Type B pancreatic cell (in vitro differentiated cells): Measurements from ENCODE around the gene RFC5. TPM values are rescaled to one million over a fixed set of nuclear protein-coding genes. Genes with fewer than 3 reads are reported as not detected.

Source experiments
- DNase-seq: peaks from one replicate; pipeline ENCODE4 v3.0.0; 2021; ENCODE audit warnings: mixed read lengths; ENCODE audit not compliant: unreplicated experiment; ENCODE audit errors: extremely low spot score
- H3K27ac Mint-ChIP-seq: 2 replicates; pipeline ENCODE4 v1.8.0; 2021; ENCODE audit warnings: mild to moderate bottlenecking, mixed read lengths
- H3K27me3 Mint-ChIP-seq: 2 replicates; pipeline ENCODE4 v1.8.0; 2021; ENCODE audit warnings: mixed read lengths
- H3K36me3 Mint-ChIP-seq: 2 replicates; pipeline ENCODE4 v1.8.0; 2021; ENCODE audit warnings: mixed read lengths
- H3K4me1 Mint-ChIP-seq: one replicate; pipeline ENCODE4 v1.8.0; 2021; ENCODE audit warnings: mixed read lengths; ENCODE audit not compliant: unreplicated experiment
- H3K4me3 Mint-ChIP-seq: 2 replicates; pipeline ENCODE4 v1.8.0; 2021; ENCODE audit warnings: mild to moderate bottlenecking, mixed read lengths
- H3K9me3 Mint-ChIP-seq: 2 replicates; pipeline ENCODE4 v1.8.0; 2021; ENCODE audit warnings: mixed read lengths
- total RNA-seq: library from RNA; stranded (reverse); gene quantifications from 2 replicates; pipeline ENCODE4 v1.2.1, GENCODE V29; 2021; ENCODE audit warnings: low replicate concordance
- TF ChIP-seq, protein P1 (sequence below): fragments of 200-600 bp; sonication (generic); conservative IDR thresholded peaks from 2 replicates; pipeline ENCODE4 v1.5.0; 2021; ENCODE audit warnings: antibody characterized with exemption, mild to moderate bottlenecking

The RFC5 gene
- total RNA-seq, 1 donor from 2014 or later = 41.9 TPM

DNA sequence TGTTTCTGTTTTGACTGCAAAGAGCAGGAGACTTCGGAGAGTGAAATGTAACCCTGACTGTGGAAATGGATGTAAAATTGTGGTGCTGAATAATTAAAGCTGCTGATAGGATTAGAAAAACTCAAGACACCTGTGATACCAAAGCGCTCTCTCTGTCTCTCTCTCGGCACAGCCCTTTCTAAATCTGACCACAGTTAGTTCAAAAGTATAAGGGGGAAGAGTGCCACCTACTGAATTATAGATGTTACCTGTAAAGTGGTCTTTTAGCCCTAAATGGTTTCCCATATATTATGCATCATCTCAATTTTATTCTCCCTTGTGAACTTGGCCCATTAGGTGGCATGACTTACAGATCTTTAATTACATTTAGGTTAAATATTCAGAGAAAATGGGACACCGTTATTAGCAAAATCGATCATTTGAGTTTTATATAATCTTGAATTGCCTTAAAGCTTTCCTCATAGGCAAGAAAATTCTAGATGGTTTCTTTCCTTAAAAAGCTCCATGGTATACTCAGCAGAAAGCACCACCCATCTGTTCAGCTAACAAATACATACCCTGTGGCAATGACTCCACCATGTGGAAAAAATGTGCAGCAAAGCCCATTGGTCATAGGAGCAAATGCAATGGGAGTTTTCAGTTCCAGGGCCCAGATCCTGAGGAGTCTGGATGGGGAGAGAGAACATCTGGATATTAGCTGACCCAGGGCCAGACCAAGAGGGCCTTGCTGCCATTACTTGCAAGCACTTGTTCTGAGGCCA is 18.1 kb downstream of the RFC5 start:
- peaks cover 7% of the 10 kb centered on the region for H3K4me1 Mint-ChIP-seq
- peaks cover 31% of the 10 kb centered on the region for H3K36me3 Mint-ChIP-seq
- TF ChIP-seq, protein P1, sequence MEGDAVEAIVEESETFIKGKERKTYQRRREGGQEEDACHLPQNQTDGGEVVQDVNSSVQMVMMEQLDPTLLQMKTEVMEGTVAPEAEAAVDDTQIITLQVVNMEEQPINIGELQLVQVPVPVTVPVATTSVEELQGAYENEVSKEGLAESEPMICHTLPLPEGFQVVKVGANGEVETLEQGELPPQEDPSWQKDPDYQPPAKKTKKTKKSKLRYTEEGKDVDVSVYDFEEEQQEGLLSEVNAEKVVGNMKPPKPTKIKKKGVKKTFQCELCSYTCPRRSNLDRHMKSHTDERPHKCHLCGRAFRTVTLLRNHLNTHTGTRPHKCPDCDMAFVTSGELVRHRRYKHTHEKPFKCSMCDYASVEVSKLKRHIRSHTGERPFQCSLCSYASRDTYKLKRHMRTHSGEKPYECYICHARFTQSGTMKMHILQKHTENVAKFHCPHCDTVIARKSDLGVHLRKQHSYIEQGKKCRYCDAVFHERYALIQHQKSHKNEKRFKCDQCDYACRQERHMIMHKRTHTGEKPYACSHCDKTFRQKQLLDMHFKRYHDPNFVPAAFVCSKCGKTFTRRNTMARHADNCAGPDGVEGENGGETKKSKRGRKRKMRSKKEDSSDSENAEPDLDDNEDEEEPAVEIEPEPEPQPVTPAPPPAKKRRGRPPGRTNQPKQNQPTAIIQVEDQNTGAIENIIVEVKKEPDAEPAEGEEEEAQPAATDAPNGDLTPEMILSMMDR = peak; percentile 59
- H3K27ac Mint-ChIP-seq = peak overlapping the region; percentile 79
- no peak for DNase-seq
- no peaks in the 10 kb centered on the region for H3K27me3 Mint-ChIP-seq
- no peaks in the 10 kb centered on the region for H3K9me3 Mint-ChIP-seq
- no peak overlapping the region for H3K4me3 Mint-ChIP-seq

DNA sequence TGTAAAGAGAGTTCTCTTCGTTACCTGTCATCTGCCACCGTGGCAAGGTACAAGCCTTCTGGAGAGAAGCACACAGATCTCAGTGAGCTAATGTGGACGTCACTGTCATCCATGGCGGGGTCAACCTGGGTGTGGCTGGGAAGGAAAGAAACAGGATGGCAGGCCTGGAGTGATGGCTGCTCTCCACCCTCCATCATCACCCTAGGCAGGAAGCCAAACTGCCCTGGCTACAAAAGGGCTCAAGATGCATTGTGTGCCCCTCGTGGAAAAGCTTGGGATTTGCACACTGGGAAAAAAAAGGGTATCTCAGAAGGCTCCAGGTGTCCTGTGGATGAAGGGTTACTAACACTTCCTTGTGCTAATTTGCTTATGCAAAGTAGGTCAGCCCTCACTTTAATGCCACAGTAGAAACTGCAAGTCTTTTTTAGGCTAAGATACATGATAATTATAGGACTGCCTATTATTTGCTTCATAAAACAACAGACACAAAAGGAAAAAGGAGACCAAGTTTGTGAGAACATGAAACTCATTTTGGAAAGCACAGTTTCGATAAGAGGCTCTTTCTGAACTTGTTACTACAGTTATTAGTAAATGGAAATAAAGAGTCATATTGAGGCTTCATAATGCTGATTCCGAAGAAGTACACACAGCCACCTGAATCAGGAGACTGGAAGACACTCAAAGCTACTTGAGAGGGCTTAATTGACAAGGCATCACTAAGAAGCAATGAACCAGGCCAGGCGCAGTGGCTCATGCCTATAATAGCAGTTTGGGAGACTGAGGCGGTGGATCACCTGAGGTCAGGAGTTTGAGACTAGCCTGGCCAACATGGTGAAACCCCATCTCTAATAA is 18.9 kb downstream of the RFC5 start:
- H3K27ac Mint-ChIP-seq = peak overlapping the region; percentile 79
- no peaks in the 10 kb centered on the region for H3K9me3 Mint-ChIP-seq
- peaks cover 31% of the 10 kb centered on the region for H3K36me3 Mint-ChIP-seq
- H3K27me3 Mint-ChIP-seq = no peaks in the 10 kb centered on the region
- no peak overlapping the region for H3K4me3 Mint-ChIP-seq
- no peak for DNase-seq
- TF ChIP-seq, protein P1 = peak; percentile 1
- H3K4me1 Mint-ChIP-seq = peaks cover 7% of the 10 kb centered on the region

DNA sequence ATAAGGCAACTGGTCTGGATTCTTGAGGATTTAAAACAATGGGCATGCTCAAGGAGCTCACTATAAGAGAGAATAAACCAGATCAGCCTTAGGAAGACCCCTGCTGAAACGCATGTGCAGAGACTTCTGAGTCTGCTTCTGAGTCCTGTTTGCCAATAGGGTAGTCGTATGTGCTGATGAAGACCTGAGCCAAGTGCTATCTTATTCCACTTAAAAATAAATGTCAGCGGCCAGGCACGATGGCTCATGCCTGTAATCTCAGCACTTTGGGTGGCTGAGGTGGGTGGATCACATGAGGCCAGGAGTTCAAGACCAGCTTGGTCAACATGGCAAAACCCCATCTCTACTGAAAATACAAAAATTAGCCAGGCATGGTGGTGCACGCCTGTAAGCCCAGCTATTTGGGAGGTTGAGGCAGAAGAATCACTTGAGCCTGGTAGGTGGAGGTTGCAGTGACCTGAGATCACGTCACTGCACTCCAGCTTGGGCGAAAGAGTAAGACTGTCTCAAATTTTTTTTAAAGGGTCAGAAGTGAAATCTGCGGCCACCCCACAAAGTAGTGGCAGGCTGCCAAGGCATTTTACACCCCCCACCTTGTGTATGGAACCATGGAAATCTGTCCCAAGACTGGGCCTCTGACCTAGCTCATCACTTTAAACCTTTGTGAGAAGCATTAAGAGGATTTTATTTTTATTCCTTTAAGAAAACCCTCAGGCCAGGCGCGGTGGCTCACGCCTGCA is 20.3 kb downstream of the RFC5 start:
- TF ChIP-seq, protein P1 = no peak
- Mint-ChIP-seq H3K27ac (no peak overlapping the region), H3K27me3 (no peaks in the 10 kb centered on the region), H3K4me1 (peaks cover 7% of the 10 kb centered on the region), H3K36me3 (peaks cover 37% of the 10 kb centered on the region), H3K9me3 (no peaks in the 10 kb centered on the region), H3K4me3 (no peak overlapping the region)
- no peak for DNase-seq

DNA sequence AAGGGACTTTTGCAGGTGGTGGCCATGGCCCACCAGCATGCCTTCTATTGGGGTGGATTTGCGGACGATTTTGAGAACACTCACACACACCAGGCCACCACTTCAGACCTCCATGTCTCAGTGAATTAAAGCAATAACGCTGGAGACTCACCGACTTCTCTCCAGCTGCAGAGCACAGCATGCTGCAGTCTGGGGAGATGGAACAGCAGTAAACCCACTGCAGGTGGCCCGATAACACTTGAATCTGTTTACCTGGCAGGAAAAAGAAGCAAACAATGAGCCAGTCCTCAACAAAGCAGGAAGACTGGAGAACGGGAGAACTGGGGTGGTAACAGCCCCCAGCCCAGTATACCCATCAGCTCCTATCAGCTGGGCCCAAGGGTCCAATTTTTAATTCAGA is 21.6 kb downstream of the RFC5 start:
- H3K27me3 Mint-ChIP-seq = no peaks in the 10 kb centered on the region
- DNase-seq = no peak
- peaks cover 7% of the 10 kb centered on the region for H3K4me1 Mint-ChIP-seq
- H3K9me3 Mint-ChIP-seq = no peaks in the 10 kb centered on the region
- H3K36me3 Mint-ChIP-seq = peaks cover 41% of the 10 kb centered on the region
- H3K4me3 Mint-ChIP-seq = no peak overlapping the region
- TF ChIP-seq, protein P1 = no peak
- H3K27ac Mint-ChIP-seq = no peak overlapping the region

DNA sequence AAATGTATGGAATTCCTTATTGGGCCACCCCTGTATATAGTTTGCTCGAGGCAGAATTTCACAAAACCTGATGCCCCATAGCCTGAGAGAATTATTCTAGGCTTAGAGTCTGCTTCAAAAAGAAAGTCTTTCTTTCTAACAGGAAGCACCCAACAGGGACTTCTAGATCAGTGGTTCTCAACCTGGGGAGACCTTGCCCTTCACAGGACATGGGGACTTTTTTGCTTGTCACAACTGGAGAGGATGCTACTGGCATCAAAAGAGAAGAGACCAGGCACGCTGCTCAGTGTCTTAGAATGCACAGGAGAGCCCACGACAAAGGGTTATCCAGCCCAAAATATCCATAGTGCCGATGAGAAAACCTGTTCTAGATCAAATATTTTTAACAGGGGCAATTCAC is 25.6 kb downstream of the RFC5 start:
- DNase-seq = no peak
- TF ChIP-seq, protein P1 = no peak
- Mint-ChIP-seq H3K4me1 (no peaks in the 10 kb centered on the region), H3K36me3 (peaks cover 40% of the 10 kb centered on the region), H3K9me3 (no peaks in the 10 kb centered on the region), H3K4me3 (no peak overlapping the region), H3K27me3 (no peaks in the 10 kb centered on the region), H3K27ac (no peak overlapping the region)
